ENCODE results near the gene S100G. TPM values are rescaled to one million over a fixed set of nuclear protein-coding genes. Genes with fewer than 3 reads are reported as not detected.

The S100G gene
- total RNA-seq, 1 donor from 2014 or later, result not detected

DNA sequence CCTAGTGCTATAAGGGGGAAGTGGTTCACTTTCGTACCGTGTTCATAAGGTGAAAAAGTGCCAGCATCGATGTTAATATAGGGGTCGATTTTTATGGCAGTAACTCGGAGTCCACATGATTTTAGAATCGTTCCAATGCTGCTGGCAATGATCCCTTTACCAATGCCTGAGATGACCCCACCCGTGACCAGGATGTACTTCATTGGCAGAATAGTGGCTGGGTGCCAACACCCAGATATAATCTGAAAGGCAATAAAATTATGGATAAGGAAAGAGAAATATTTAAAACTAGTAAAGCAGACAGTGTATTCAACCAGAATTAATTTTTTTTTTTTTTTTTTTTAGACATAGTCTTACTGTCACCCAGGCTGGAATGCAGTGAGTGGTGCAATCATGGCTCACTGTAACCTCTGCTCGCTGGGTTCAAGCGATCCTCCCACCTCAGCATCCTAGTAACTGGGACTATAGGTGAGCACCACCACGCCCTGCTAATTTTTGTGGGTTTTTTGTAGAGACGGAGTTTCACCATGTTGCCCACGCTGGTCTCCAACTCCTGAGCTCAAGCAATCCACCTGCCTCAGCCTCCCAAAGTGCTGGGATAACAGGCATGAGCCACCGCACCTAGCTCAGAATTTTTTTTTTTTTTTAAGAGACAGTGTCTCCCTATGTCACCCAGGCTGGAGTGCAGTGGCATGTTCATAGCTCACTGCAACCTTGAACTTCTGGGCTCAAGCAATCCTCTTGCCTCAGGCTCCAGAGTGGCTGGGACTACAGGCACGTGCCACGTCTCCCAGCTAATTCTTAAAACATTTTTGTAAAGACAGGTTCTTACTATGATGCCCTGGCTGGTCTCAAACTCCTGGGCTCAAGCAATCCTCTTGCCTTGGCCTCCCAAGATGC, 53.0 kb downstream of the S100G start:
- H3K4me3 ChIP-seq (ENCODE audit: low read depth, low read length), result no peak overlapping the region
- TF ChIP-seq, protein P1, sequence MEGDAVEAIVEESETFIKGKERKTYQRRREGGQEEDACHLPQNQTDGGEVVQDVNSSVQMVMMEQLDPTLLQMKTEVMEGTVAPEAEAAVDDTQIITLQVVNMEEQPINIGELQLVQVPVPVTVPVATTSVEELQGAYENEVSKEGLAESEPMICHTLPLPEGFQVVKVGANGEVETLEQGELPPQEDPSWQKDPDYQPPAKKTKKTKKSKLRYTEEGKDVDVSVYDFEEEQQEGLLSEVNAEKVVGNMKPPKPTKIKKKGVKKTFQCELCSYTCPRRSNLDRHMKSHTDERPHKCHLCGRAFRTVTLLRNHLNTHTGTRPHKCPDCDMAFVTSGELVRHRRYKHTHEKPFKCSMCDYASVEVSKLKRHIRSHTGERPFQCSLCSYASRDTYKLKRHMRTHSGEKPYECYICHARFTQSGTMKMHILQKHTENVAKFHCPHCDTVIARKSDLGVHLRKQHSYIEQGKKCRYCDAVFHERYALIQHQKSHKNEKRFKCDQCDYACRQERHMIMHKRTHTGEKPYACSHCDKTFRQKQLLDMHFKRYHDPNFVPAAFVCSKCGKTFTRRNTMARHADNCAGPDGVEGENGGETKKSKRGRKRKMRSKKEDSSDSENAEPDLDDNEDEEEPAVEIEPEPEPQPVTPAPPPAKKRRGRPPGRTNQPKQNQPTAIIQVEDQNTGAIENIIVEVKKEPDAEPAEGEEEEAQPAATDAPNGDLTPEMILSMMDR (conservative IDR thresholded peaks at IDR 0.05; ENCODE audit: low read depth, low read length), result no peak
- DNase-seq (ENCODE audit: low read depth), result no peak

Other genes starting within 250 kb of the S100G start
- 16.4 and 17.9 TPM in 2 replicates for gene CTPS2, start 62.5 kb downstream of the S100G start, total RNA-seq
- 24.0 and 25.5 TPM in 2 replicates for gene SYAP1, start 69.5 kb downstream of the S100G start, total RNA-seq
- 10.3 and 12.3 TPM in 2 replicates for gene TXLNG, start 136.3 kb downstream of the S100G start, total RNA-seq
- 149 and 150 TPM in 2 replicates for gene RBBP7, start 220.2 kb downstream of the S100G start, total RNA-seq

Data from epithelial cell of proximal tubule (primary cell).